HG02798 (cell line): ENCODE data around the gene SEZ6.

Experiments used
- ATAC-seq: cut with Tn5 transposase; IDR thresholded peaks from one replicate; pipeline ENCODE4 v1.9.1; 2021; ENCODE audit warnings: mild to moderate bottlenecking; ENCODE audit not compliant: unreplicated experiment, poor library complexity

The SEZ6 gene

GRCh38 chr17:28912938-28913333 is 92.9 kb downstream of the SEZ6 start:
- ATAC-seq: no peak

GRCh38 chr17:28912281-28912937 is 93.4 kb downstream of the SEZ6 start:
- no peak for ATAC-seq

GRCh38 chr17:28911411-28912045 is 94.3 kb downstream of the SEZ6 start:
- no peak for ATAC-seq

- no peak for ATAC-seq
These were observed 95.3 kb downstream of the SEZ6 start for GRCh38 chr17:28910534-28910933.

GRCh38 chr17:28908640-28909167 is 97.1 kb downstream of the SEZ6 start:
- ATAC-seq: no peak

- no peak for ATAC-seq
These were observed 97.9 kb downstream of the SEZ6 start for GRCh38 chr17:28907709-28908475.

GRCh38 chr17:28906706-28907438 is 99.0 kb downstream of the SEZ6 start:
- no peak for ATAC-seq

GRCh38 chr17:28906276-28906675 is 99.6 kb downstream of the SEZ6 start:
- no peak for ATAC-seq
